Type B pancreatic cell (in vitro differentiated cells): ENCODE results near the gene DNAJB9. TPM values are rescaled to one million over a fixed set of nuclear protein-coding genes. Genes with fewer than 3 reads are reported as not detected.
A peak's percentile ranks its signal among the peaks of the same experiment; 100 is the strongest.

ENCODE experiments used
- DNase-seq: peaks from one replicate; pipeline ENCODE4 v3.0.0; 2021; ENCODE audit warnings: mixed read lengths; ENCODE audit not compliant: unreplicated experiment; ENCODE audit errors: extremely low spot score
- H3K27ac Mint-ChIP-seq: 2 replicates; pipeline ENCODE4 v1.8.0; 2021; ENCODE audit warnings: mild to moderate bottlenecking, mixed read lengths
- H3K27me3 Mint-ChIP-seq: 2 replicates; pipeline ENCODE4 v1.8.0; 2021; ENCODE audit warnings: mixed read lengths
- H3K36me3 Mint-ChIP-seq: 2 replicates; pipeline ENCODE4 v1.8.0; 2021; ENCODE audit warnings: mixed read lengths
- H3K4me1 Mint-ChIP-seq: one replicate; pipeline ENCODE4 v1.8.0; 2021; ENCODE audit warnings: mixed read lengths; ENCODE audit not compliant: unreplicated experiment
- H3K4me3 Mint-ChIP-seq: 2 replicates; pipeline ENCODE4 v1.8.0; 2021; ENCODE audit warnings: mild to moderate bottlenecking, mixed read lengths
- H3K9me3 Mint-ChIP-seq: 2 replicates; pipeline ENCODE4 v1.8.0; 2021; ENCODE audit warnings: mixed read lengths
- total RNA-seq: library from RNA; stranded (reverse); gene quantifications from 2 replicates; pipeline ENCODE4 v1.2.1, GENCODE V29; 2021; ENCODE audit warnings: low replicate concordance
- TF ChIP-seq, protein P1 (sequence below): fragments of 200-600 bp; sonication (generic); conservative IDR thresholded peaks from 2 replicates; pipeline ENCODE4 v1.5.0; 2021; ENCODE audit warnings: antibody characterized with exemption, mild to moderate bottlenecking

DNAJB9 gene
- total RNA-seq, 1 donor from 2014 or later = 21.5 TPM

DNA sequence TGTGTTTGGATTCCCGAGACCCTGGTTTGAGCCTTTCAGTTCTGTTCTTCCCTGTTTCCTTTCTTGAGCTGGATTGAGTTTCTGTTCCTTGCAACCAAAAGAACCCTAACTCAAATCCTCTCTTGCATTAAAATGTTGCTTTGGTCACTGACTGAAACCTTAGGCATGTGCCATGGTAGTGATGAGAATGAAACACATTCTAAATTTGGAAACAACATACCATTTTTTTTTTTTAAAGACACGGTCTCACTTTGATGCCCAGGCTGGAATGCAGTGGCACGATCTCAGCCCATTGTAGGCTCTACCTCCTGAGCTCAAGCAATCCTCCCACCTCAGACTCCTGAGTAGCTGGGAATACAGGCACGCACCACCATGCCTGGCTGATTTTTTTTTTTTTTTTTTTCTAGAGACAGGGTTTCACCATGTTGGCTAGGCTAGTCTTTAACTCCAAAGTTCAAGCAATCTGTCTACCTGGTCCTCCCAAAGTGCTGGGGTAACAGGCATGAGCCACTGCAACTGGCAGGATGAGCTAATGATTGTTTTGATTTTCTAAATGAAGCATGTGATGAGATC lies 8.5 kb upstream of the DNAJB9 start:
- Mint-ChIP-seq H3K27me3 (no peaks in the 10 kb centered on the region), H3K4me3 (no peak overlapping the region), H3K9me3 (peaks cover 10% of the 10 kb centered on the region), H3K4me1 (no peaks in the 10 kb centered on the region), H3K36me3 (peaks cover 45% of the 10 kb centered on the region), H3K27ac (no peak overlapping the region)
- no peak for DNase-seq
- TF ChIP-seq, protein P1, sequence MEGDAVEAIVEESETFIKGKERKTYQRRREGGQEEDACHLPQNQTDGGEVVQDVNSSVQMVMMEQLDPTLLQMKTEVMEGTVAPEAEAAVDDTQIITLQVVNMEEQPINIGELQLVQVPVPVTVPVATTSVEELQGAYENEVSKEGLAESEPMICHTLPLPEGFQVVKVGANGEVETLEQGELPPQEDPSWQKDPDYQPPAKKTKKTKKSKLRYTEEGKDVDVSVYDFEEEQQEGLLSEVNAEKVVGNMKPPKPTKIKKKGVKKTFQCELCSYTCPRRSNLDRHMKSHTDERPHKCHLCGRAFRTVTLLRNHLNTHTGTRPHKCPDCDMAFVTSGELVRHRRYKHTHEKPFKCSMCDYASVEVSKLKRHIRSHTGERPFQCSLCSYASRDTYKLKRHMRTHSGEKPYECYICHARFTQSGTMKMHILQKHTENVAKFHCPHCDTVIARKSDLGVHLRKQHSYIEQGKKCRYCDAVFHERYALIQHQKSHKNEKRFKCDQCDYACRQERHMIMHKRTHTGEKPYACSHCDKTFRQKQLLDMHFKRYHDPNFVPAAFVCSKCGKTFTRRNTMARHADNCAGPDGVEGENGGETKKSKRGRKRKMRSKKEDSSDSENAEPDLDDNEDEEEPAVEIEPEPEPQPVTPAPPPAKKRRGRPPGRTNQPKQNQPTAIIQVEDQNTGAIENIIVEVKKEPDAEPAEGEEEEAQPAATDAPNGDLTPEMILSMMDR = no peak

DNA sequence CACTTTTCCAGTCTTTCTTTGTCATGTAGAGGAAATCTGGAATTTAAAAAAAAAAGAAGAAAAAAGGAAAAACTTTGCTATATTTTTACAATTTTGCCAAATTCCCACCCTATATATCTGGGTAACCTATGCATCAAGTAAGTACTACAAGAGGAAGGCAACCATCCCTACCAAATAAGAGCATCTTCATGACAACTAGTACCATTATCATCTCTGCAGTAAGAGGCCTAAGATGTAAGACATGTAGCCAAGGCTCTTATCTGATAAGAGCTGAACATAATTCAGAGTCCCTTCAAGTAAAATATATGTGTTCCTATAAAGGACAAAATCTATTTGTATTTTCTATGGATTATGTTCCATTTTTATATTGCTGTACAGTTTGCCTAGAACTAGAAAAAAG lies 3.7 kb upstream of the DNAJB9 start:
- peaks cover 28% of the 10 kb centered on the region for H3K36me3 Mint-ChIP-seq
- no peak overlapping the region for H3K27ac Mint-ChIP-seq
- H3K9me3 Mint-ChIP-seq = no peaks in the 10 kb centered on the region
- DNase-seq = no peak
- H3K4me1 Mint-ChIP-seq = peaks cover 2% of the 10 kb centered on the region
- no peaks in the 10 kb centered on the region for H3K27me3 Mint-ChIP-seq
- TF ChIP-seq, protein P1 = no peak
- H3K4me3 Mint-ChIP-seq = no peak overlapping the region

DNA sequence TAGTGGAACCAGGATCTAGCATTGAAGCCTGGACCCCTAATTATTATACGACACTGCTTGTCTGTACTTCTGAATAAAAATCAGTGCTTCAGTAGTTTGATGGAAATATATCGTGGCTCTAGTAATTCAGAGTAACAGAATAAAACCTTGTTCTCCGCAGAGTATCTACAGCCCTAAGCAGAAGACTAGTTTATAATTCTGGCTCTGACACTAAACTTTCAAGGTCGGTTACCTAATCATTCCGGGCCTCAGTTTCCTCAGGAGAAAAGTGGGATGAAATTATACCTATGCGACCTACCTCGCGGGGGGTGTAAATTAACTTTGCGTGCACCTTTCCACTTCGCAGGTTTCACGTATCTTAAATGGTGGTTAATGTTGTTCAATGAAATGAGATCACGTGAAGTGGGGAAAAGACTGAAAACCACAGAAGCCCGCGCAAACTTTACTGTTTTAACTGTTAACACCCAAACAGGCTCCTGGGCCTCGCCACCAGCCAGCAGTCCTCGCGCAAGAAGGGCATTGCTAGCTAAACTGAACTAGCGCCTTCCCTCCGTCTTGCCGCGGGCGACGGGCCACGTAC lies 783 bp upstream of the DNAJB9 start:
- Mint-ChIP-seq H3K9me3 (no peaks in the 10 kb centered on the region), H3K4me3 (peak overlapping the region; percentile 95), H3K27me3 (no peaks in the 10 kb centered on the region), H3K27ac (peak overlapping the region; percentile 99), H3K4me1 (peaks cover 13% of the 10 kb centered on the region), H3K36me3 (peaks cover 27% of the 10 kb centered on the region)
- DNase-seq = no peak
- TF ChIP-seq, protein P1 = no peak

DNA sequence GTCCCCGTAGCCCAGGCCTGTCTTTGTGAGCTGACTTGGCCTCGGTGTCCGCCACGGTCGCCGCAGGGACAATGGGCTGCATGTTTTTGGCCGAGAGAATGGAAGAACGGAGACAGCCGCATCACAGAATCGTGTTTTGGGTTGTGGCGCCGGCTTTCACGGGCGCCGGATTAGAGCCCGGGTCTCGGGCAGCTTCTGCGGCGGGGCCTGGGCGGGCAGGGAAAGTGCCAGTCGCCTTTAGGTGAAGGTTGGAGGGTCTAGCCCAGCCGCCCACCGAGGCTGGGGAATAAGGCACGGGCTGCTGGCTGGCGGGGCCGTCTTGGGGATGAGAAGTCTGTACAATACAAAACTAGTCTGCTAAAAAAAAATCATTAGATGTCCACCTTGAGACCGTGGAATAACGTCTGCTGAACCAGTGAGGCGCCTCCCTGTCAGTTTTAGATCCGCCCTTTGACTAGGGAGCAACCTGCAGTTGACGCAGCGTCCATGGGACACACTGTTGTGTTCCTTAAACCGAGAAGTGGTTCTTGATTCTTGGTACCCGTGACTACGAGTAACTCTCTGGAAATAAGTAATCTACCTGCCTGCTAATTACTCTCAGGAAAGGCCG lies 577 bp downstream of the DNAJB9 start:
- H3K36me3 Mint-ChIP-seq = peaks cover 20% of the 10 kb centered on the region
- no peaks in the 10 kb centered on the region for H3K27me3 Mint-ChIP-seq
- H3K4me1 Mint-ChIP-seq = peaks cover 15% of the 10 kb centered on the region
- H3K9me3 Mint-ChIP-seq = no peaks in the 10 kb centered on the region
- peak overlapping the region; percentile 99 for H3K27ac Mint-ChIP-seq
- H3K4me3 Mint-ChIP-seq = peak overlapping the region; percentile 95
- no peak for DNase-seq
- TF ChIP-seq, protein P1 = no peak

DNA sequence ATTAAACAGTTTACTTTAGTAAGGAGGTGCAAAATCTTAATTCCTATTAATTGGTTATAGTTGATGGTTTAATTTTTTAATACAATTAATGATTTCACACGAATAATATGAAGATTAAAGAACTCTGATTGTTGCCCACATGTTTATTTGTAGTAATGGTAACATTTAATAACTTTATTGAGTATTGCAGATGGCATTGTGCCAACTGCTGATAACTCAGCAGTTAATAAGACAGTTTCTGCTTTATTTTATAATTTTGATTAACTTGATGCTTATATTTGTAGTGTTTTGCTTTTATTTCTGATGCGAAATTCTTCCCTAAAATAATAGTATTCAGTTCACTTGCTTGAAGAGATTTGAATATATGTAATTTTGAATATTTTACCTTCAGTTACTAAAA lies 2.8 kb downstream of the DNAJB9 start:
- DNase-seq = no peak
- no peaks in the 10 kb centered on the region for H3K27me3 Mint-ChIP-seq
- no peak overlapping the region for H3K27ac Mint-ChIP-seq
- peaks cover 5% of the 10 kb centered on the region for H3K9me3 Mint-ChIP-seq
- TF ChIP-seq, protein P1 = no peak
- peaks cover 18% of the 10 kb centered on the region for H3K4me1 Mint-ChIP-seq
- peak overlapping the region; percentile 2 for H3K4me3 Mint-ChIP-seq
- H3K36me3 Mint-ChIP-seq = peaks cover 26% of the 10 kb centered on the region
